Astrocyte of the spinal cord (primary cell): Measurements from ENCODE around the gene MIP.

Source experiments
- DNase-seq: peaks from one replicate; pipeline ENCODE4 v3.0.0; 2011; ENCODE audit warnings: low read depth, low spot score
- H3K4me3 ChIP-seq: 2 replicates; pipeline ENCODE4 v1.5.1; 2011; ENCODE audit warnings: low read depth, mild to moderate bottlenecking, low read length, moderate library complexity
- in situ Hi-C: cut with HindIII; loops from 2 replicates; pipeline ENCODE4 v1.10.0; 2017; ENCODE audit warnings: low sequenced_read_pairs
- TF ChIP-seq, protein P1 (sequence below): IDR thresholded peaks from 2 replicates; pipeline ENCODE4 v1.5.1; 2012; ENCODE audit warnings: low read depth, mild to moderate bottlenecking, low read length, inconsistent platforms

Gene MIP

DNA sequence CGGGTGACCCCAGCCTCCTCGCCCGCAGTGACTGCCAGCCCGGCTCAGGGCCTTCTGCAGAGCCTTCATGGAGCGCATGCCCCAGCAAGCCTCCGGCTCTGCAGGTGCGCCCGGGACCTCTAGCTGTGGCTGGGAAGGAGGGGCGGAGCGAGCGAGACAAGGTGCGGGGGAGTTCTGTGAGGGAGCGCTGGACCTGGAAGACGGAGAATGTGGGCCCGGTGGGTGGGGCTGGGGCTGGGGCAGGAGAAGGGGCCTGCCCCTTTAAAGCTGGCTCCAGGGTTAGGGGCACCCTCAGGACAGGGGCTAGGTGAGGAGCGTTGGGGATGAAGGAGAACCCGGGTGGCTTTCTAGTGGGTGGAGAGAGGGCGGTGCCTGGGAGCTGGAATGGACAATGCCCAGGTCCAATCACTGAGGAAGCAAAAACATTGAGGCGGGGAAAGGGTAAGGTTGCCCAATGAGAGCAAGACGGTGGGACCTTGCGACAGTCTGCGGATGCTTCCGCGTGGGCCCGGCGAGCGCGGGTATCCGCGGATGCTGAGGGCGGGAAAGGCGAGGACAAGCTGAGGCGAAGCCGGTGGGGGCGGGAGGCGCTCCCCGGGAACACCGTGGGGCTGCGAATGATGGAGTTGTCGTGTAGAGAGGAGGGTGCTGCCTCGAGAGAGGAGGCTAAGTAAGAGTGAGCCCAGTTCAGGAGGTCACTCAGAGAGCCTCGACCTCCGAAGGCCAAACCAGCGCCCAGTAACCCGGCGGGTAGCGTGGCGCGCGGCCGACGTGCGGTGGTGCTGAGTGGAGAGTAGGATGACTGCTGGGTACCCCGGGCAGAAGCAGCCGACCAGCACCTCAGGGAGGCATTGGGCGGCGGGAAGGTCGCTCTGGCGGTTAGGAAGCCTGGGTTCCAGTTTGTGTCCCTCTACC lies 33.8 kb upstream of the MIP start, which contains the start of gene GLS2:
Gene GLS2, minus strand, starts transcription at position 121 of the 915 bp plus-strand sequence. Its CDS starts 43 bp downstream, at position 78.
- in situ Hi-C loops: no loop called here
- H3K4me3 ChIP-seq: peak within 1 kb of the TSS; percentile 44
- peak; percentile 64 for DNase-seq
- TF ChIP-seq, protein P1, sequence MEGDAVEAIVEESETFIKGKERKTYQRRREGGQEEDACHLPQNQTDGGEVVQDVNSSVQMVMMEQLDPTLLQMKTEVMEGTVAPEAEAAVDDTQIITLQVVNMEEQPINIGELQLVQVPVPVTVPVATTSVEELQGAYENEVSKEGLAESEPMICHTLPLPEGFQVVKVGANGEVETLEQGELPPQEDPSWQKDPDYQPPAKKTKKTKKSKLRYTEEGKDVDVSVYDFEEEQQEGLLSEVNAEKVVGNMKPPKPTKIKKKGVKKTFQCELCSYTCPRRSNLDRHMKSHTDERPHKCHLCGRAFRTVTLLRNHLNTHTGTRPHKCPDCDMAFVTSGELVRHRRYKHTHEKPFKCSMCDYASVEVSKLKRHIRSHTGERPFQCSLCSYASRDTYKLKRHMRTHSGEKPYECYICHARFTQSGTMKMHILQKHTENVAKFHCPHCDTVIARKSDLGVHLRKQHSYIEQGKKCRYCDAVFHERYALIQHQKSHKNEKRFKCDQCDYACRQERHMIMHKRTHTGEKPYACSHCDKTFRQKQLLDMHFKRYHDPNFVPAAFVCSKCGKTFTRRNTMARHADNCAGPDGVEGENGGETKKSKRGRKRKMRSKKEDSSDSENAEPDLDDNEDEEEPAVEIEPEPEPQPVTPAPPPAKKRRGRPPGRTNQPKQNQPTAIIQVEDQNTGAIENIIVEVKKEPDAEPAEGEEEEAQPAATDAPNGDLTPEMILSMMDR: no peak

DNA sequence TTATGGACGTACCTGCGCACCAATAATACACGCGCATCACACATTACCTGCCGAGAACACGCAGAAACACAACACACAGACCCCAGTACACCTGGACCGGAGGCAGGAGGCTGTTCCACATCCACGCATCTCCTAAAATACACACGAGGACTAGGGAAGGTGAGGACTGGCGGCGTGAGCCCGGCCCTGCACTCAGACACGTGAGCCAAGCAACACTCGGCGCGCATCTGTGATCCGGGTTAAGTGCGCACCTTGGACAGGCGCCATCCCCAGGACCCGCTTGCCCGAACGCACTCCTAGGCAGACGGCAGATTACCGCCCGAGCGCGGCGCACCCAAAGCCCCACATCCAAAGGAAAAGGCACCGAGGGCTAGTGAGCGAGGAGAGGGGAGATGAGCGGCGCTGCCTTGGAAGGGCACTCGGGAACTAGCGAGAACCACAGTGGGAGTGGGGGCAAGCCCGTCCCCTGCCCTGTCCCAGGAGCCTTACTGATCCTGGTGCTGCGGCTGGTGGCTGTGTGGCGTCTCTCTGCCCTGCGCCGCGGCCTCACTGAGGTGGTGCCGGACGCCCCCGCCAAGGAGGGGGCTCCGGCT lies 33.1 kb upstream of the MIP start:
- H3K4me3 ChIP-seq: peak overlapping the region; percentile 44
- in situ Hi-C loops: no loop called here
- no peak for DNase-seq
- TF ChIP-seq, protein P1: no peak

DNA sequence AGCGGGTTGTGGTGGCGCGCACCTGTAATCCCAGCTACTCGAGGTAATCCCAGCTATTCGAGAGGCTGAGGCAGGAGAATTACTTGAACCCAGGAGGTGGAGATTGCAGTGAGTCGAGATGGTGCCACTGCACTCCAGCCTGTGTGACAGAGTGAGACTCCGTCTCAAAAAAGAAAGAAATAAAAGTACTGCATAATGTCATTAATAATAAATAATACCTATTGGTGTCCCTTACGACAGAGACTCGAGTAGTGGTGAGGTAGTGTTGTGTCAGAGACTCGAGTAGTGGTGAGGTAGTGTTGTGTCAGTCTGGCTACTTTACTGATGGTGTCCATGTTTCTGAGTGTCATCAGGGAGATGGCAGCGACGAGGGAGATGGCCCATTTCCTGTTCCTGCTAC lies 32.2 kb upstream of the MIP start:
- no peak overlapping the region for H3K4me3 ChIP-seq
- TF ChIP-seq, protein P1: no peak
- in situ Hi-C loops: no loop called here
- DNase-seq: no peak

DNA sequence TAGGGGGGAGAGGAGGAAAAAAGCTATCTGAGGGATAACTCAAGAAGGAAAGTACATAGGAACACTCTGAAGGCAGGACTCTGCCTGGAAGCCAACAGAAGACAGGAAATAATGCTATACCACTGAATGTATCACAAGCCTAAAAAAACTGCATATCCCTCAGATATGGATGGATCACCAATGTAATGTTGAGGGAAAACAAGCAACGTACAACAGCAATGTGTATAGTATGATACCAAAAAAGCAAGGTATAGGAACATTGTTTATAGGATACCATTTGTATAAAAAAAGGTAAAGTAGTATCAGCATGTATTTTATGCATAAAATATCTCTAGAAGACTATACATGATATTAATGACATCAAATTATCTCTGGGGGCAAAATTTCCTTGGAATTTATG lies 30.1 kb upstream of the MIP start:
- TF ChIP-seq, protein P1: no peak
- DNase-seq: no peak
- H3K4me3 ChIP-seq: no peak overlapping the region
- in situ Hi-C loops: no loop called here

DNA sequence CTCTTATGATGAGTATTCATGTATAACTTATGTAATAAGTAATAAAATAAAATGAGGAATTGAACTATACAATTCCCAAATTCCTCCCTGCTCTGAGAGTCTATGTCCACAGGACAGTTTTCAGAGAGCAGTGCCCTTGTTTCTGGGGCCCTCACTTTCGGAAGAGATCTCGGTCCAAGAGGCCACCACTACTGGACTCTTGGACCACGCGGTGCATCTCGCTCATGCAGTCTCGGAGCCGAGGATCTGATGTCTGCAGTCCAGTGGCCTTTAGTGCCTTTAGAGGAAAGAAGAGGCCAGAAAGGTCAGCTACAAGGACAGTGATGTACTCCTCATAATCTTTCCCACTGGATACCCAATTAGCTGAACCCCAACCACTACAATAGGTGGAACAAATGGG lies 25.2 kb upstream of the MIP start:
- in situ Hi-C loops: no loop called here
- no peak overlapping the region for H3K4me3 ChIP-seq
- TF ChIP-seq, protein P1: no peak
- no peak for DNase-seq

DNA sequence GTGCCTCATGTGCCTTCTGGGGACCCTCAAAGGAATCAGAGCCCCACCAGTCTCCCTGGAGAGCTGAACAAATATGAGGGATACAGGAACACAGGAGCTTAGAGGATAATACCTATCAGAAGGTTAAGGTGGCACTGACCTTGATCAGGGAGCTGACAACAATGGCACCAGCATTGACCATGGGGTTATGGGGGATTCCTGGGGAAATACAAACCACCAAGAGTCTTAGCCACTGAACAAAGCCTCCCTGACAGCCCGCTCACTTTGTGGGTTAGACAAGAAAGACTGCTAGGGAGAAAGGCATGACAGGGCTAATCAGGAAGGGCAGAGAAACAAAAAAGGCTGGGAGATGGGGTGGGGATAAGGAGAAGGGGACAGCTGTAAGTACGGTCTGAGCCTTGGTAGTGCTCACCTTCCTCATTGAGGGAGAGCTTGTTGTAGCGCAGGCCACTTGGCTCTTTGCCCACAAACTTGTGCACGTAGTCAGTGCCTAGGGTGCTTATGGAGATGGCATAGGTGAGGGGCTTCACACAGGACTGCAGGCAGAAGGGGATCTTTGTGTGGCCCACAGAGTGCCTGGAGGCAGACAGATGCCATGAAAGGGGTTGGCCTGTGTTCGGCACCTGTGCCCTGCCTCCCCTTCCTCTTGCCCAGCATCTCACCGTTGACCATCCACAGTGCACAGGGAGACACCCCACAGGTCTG lies 23.2 kb upstream of the MIP start:
- TF ChIP-seq, protein P1: no peak
- no peak overlapping the region for H3K4me3 ChIP-seq
- in situ Hi-C loops: no loop called here
- no peak for DNase-seq
